GM12872 (cell line): Measurements from ENCODE around the gene IRF4.

Experiments
- CTCF ChIP-seq: IDR thresholded peaks from 3 replicates; pipeline ENCODE4 v1.5.1; 2011; ENCODE audit warnings: low read depth, mild to moderate bottlenecking, low read length, moderate library complexity; ENCODE audit not compliant: insufficient read depth

IRF4 gene

GRCh38 chr6:408599-409102 is 17.1 kb downstream of the IRF4 start:
- peak; percentile 34; the same call in 1 of the 3 replicates for TF ChIP-seq CTCF

GRCh38 chr6:409370-409972 is 17.9 kb downstream of the IRF4 start:
- TF ChIP-seq CTCF, result no peak

GRCh38 chr6:410555-411395 is 19.2 kb downstream of the IRF4 start:
- no peak for TF ChIP-seq CTCF

GRCh38 chr6:411402-412145 is 20.0 kb downstream of the IRF4 start:
- TF ChIP-seq CTCF, result no peak

GRCh38 chr6:412146-412886 is 20.8 kb downstream of the IRF4 start:
- no peak for TF ChIP-seq CTCF

- no peak for TF ChIP-seq CTCF
These were observed 22.9 kb downstream of the IRF4 start for GRCh38 chr6:414447-414846.

GRCh38 chr6:415087-415486 is 23.5 kb downstream of the IRF4 start:
- TF ChIP-seq CTCF, result no peak
